Measurements from ENCODE around the gene TMX3.

DNA sequence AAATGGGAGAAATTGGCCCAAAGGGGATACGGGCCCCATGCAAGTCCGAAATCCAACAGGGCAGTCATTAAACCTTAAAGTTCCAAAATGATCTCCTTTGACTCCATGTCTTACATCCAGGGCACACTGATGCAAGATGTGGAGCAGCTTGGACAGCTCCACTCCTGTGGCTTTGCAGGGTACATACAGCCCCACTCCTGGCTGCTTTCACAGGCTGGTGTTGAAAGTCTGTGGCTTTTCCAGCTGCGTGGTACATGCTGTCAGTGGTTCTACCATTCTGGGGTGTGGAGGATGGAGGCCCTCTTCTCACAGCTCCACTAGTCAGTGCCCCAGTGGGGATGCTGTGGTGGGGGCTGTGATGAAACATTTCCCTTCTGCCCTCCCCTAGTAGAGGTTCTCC, 8.6 kb upstream of the TMX3 start:
- no peak for TF ChIP-seq POLR2AphosphoS5 (IDR thresholded peaks at IDR 0.05; ENCODE audit: low read depth, low read length)
- TF ChIP-seq, protein P1, sequence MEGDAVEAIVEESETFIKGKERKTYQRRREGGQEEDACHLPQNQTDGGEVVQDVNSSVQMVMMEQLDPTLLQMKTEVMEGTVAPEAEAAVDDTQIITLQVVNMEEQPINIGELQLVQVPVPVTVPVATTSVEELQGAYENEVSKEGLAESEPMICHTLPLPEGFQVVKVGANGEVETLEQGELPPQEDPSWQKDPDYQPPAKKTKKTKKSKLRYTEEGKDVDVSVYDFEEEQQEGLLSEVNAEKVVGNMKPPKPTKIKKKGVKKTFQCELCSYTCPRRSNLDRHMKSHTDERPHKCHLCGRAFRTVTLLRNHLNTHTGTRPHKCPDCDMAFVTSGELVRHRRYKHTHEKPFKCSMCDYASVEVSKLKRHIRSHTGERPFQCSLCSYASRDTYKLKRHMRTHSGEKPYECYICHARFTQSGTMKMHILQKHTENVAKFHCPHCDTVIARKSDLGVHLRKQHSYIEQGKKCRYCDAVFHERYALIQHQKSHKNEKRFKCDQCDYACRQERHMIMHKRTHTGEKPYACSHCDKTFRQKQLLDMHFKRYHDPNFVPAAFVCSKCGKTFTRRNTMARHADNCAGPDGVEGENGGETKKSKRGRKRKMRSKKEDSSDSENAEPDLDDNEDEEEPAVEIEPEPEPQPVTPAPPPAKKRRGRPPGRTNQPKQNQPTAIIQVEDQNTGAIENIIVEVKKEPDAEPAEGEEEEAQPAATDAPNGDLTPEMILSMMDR (IDR thresholded peaks at IDR 0.05), result no peak

Data from Panc1 (cell line).